Measurements from ENCODE around the gene GMEB2.
A peak's percentile ranks its signal among the peaks of the same experiment; 100 is the strongest.
"Not testable (repeated sequence)": the region's sequence is repeated elsewhere in the genome, so short reads cannot be mapped to it uniquely, and the experiment has no call there.

GMEB2 gene

DNA sequence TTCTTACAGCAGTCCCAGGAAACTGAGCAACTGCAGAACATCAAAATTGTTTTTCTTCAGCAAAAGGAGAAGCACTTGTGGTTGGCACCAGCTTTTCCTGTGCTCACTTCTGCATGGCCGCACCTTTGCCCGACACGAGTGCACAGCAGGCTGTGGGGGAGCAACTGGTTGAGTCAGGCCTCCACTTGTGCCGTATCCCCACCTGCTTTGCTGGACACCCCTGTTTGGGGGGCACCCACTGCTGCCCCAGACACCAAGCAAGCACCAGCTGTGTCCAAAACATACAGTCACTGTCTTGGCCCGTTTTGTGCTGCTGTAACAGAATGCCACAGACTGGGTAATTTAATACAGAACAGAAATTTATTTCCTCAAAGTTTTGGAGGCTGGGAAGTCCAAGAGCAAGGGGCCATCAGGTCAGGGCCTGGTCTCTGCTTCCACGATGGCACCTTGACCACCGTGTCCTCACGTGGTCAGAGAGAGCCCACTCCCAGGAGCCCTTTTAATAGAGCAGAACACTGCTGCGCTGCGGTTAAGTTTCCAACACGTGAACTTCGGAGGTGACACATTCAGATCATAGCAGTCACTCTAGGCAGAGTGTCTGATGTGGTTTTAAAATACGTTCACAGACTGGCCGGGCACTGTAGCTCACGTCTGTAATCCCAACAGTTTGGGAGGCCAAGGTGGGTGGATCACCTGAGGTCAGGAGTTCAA lies 8.7 kb upstream of the GMEB2 start:
- no peak for DNase-seq

DNA sequence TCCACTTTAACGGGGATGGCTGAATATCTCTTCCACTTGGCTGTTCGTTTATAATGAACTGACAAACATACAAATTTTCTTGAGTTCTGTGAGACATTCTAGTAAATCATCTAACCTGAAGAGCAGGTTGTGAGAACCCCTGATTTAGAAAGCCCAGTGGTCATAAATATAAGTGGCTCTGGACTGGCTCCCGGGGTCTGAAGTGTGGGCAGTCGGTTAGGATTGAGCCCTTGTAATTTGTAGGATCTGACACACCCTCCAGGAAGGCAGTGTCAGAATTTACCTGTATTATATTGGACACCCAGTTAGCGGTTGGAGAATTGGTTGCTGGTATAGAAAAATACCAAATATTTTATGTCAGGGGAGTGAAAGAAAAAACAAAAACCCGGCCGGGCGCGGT lies 6.8 kb upstream of the GMEB2 start:
- DNase-seq, result no peak

DNA sequence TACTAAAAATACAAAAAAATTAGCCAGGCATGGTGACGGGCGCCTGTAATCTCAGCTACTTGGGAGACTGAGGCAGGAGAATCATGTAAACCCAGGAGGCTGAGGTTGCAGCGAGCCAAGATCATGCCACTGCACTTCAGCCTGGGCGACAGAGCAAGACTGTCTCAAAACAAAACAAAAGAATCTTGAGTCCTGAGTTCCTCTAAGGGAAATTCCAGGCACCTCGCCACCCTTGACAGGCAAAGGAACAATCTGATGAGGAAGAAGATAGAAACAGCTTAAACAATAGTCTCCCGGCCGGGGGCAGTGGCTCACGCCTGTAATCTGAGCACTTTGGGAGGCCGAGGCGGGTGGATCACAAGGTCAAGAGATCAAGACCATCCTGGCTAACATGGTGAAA lies 4.5 kb upstream of the GMEB2 start:
- DNase-seq, result not testable (repeated sequence)

DNA sequence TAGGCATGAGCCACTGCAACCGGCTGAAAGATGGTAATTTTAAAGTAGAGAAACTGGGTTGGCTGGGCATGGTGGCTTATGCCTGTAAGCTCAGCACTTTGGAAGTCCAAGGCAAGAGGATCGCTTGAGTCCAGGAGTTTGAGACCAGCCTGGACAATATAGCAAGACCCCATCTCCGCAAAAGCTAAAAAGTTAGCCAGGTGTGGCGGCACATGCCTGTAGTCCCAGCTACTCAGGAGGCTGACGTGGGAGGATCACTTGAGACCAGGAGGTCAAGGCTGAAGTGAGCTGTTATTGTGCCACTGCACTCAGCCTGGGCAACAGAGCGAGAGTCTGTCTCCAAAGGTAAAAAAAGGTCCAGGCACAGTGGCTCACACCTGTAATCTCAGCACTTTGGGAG lies 4.1 kb upstream of the GMEB2 start:
- DNase-seq, result not testable (repeated sequence)

DNA sequence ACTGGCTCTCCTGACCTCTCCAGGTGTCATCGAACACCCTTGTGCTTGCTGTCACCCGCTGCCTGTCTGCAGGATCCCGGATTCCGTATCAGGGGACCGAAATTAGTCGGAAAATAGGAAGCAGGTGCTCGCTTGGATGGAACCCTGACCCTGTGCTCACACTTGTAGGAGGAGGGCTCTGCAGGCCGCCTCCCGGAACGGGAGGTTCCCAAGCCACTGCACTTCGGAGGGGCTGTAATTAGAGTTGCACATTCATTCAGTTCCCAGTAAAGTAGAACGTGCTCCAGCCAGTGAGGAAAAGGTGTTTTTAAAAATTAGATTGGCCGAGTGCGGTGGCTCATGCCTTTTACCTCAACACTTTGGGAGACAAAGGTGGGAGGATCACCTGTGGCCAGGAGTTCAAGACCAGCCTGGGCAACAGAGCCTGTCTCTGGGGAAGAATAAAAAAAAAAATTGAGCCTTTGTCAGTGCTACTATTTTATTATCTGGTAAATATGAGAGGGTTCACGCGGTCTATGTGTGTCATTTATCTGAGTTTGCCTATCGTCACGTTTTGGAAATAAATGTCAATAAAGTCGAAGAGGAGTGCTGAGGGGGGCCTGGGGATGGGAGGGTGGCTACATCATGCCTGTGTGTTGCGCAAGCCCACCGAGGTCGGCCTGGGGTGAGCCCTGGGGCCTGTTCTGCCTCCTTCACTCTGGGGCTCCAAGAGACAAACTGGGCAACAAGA lies 1.5 kb upstream of the GMEB2 start:
- peak; percentile 85 for DNase-seq

DNA sequence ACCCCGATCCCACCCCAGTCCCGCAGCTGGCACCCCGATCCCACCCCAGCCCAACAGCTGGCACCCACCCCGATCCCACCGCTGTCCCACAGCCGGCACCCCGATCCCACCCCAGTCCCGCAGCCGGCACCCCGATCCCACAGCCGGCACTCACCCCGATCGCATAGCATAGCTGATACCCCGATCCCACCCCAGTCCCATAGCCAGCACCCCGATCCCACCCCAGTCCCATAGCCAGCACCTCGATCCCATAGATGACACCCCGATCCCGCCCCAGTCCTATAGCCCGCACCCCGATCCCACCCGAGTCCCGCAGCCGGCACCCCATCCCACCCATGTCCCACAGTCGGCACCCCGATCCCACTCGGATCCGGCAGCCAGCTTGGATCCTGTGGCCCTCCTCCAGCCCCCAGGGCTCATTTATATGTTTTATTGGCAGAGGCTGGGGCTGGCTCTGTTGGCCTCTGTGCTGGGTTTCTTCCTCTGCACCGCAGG lies 897 bp upstream of the GMEB2 start:
- no peak for DNase-seq

DNA sequence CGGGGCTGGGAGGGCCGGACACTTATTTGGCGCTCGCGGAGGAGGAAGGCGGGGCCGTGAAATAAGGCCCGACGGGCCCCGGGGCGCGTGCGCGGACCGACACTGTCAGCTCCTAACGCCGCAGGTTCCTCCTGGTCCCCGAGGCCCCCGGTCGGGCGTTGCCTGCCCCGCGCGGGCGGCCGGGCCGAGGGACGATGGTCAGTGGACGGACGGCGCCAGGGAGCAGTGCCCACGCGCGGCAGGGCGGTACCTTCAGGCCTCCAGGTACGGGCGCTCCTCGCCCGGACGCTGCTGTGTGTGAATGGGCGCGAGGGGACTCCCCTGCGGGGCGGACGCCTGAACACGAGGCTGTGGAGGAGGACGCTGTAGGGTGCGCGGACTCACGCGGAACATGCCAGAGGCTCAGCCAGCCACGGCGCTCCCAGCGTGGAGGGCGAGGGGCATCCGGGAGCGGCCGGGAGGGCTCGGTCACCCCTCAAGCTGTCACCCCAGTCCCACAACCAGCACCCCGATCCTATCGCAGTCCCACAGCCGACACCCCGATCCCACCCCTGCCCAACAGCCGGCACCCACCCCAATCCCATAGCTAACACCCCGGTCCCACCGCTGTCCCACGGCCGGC lies 339 bp upstream of the GMEB2 start:
- peak; percentile 94 for DNase-seq

DNA sequence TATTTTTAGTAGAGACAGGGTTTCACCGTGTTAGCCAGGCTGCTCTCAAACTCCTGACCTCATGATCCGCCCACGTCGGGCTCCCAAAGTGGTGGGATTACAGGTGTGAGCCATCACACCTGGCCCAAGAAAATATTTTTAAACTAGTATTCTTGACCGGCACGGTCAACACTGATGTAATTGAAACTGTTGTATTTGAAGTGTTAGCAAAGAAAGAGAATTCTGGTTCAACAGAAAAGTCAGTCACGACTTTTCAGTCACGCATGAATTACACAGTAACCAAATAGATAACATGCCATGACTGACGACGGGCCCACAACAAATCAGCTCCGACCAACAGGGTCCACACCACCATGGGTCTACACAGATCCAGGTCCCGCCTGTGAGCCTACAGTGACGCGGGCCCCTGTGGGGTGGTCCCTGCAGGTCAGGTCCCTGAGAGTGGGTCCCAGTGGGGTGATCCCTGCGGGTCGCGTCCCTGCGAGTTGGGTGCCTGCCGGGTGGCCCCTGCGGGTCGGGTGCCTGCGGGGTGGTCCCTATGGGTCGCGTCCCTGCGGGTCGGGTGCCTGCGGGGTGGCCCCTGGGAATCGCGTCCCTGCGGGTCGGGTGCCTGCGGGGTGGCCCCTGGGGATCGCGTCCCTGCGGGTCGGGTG lies 1.0 kb downstream of the GMEB2 start:
- peak; percentile 50 for DNase-seq

DNA sequence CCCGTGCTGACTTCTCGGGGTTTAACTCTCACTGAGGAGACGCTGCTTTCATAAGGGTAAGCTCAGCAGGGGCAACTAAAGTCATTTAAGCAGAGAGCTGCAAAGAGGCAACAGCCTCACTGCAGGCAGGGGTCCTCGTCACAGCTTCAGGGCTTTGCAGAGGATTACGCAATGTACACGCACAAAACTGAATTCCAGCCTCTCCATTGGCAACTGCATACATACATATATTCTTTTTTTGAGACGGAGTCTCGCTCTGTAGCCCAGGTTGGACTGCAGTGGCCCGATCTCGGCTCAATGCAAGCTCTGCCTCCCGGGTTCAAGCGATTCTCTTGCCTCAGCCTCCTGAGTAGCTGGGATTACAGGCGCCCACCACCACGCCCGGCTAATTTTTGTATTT lies 2.4 kb downstream of the GMEB2 start:
- DNase-seq, result no peak

DNA sequence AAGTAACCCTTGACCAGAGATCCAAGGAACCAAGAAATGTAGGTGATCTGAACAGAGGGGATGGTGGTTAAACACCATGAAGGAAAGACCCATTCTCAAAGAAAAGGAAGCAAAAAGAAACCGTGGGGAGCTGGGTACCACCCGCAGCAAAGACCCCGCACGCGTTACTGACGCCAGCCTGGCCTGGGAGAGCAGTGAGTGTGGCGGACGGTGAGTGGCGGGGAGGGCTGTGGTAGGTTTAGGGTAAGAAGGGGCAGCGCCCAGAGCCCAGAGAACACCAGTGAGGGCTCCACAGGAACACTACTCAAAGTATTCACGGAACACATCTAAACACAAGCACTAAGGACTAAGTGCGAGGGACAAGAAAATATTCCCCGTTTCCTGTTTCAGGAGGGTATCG lies 4.2 kb downstream of the GMEB2 start:
- DNase-seq, result no peak

DNA sequence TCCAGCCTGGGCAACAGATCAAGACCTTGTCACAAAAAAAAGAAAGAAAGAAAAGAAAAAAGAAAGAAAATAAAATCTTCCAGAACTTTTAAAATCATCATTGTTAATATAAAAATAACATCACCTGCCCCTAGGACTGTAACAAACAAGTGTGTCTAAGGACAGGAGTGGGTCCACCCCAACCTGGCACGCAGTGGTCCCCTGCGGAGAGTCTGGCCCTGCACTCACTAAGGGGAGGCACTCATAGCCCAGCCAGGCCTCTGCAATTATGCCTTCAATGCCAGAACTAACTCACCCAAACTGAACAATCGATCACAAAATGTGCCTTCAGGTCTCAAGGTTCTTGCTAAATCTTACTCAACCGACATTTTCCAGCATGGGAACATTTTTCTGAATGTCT lies 4.8 kb downstream of the GMEB2 start:
- no peak for DNase-seq

DNA sequence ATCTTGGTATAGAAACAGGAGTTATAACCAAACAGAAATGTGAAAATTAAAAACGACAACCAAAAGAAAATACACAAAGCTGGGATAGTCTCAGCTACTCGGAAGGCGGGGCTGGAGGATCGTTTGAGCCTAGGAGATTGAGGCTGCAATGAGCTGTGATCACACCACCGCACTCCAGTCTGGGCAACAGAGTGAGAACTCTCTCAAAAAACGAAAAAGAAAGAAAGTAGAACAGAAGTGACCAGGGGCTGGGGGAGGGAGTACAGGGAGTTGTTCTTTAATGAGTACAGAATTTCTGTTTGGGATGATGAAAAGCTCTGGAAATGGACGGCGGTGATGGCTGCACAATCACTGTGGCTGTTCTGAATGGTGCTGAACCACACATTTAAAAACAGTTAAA lies 5.9 kb downstream of the GMEB2 start:
- no peak for DNase-seq

DNA sequence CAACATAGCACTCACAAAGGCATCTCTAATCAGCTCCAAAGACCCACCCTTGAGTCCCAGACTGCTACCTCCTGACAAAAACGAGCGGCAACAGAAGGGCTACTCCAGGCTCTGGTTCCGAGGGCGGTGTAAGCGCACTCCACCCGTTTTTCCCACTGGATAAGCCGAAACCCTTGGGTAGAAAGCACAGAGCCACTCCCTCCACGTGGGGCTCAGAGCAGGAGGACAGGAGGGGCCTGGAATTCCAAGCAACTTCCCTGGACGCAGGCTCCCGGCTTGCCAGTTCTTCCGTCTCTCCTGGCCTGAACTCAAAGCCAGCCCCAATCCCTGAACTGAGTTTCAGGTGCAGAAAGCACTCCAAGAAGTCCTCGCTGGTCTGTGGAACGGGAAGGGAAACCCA lies 7.4 kb downstream of the GMEB2 start:
- no peak for DNase-seq

DNA sequence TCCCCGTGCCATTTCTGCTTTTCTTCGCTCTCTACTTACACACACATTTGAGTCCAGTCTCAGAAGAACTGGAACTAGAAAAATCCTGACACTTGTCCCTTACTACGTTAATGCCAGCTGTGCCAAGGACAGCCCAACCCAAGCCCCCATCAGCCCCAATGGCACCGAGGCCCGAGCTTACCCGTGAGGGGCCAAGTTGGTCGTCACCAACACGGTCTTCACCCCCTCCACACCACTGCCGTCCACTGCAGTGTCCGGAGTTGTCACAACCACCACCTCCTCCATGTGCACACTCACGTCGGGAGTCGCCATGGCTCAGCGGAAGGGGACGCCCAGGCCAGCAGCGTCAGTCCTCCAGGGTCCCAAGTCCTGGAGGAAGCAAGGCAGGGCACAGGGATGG lies 7.8 kb downstream of the GMEB2 start:
- no peak for DNase-seq

DNA sequence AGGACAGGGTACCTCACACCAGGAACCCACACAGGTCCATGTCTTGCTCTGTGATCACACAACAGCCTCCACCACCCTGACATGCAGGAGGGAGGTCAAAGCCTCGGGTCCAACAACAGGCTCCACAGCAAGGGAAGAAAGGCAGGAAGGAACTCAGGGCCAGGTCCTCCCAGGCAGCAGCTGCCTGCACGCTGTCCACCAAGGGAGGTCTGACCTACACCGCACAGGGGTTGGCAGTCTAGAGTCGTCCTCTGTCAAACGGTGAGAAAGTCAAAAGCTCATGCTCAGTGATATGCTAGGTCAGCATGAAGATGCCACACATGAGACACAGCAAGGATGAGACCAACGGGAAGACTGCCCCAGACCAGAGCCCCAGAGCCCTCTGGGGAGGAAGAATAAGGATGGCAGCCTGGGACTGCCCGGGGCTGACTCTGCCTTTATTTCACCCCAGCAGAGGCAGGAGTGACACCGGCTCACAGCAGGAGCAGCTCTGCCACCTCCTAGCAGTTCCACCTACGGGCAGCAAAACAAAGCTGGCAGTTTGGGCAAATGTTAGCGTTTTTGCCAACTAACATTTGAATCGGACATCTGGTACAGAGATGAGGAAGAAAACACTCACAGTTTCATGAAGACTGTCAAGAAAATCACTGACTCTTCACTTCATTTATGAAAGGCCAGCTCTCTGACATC lies 8.5 kb downstream of the GMEB2 start:
- no peak for DNase-seq

DNA sequence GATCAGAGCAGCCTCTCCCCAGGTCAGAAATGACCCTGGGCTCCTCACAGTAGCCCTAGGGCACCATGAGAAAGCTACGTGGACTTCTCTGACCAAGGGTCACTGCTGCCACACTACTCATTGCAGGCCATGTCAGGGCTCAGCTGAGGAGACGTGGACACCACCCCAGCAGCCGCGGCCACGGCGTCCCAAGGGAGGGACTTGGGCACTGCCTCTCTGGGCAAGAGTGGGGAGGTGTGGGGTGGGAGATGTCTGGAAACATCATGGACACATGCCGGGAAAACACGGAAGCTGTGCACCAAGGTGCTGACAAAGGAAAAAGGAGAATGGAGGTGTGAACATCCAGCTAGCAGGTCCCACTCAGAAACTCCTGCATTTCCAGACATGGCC lies 9.0 kb downstream of the GMEB2 start:
- DNase-seq, result no peak

DNA sequence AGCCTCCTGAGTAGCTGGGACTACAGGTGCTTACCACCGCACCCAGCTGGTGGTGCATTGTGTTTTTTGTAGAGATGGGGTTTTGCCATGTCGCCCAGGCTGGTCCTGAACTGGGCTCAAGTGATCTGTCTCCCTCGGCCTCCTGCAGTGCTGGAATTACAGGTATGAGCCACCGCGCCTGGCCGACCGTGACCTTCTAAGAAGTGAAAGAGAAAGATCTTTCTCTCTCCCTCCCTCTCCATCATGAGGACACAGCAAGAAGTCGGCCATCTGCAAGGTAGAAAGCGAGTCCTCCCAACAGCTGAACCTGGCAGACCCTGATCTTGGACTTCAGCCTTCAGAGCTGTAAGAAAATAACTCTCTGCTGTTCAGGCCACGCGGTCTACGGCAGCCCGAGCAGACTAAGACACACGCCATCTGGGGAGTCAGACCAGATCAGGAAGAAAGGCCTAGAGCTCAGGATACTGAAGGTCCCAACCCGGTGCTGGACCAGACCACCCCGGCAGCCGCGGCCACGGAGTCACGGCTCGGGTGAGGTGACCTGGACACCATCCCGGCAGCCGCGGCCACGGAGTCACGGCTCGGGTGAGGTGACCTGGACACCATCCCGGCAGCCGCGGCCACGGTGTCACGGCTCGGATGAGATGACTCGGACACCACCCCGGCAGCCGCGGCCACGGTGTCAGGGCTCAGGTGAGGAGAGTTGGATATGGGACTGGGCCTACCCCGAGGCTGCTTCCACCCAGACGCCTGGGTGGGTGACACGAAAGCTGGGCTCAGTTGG lies 9.6 kb downstream of the GMEB2 start:
- DNase-seq, result no peak

DNA sequence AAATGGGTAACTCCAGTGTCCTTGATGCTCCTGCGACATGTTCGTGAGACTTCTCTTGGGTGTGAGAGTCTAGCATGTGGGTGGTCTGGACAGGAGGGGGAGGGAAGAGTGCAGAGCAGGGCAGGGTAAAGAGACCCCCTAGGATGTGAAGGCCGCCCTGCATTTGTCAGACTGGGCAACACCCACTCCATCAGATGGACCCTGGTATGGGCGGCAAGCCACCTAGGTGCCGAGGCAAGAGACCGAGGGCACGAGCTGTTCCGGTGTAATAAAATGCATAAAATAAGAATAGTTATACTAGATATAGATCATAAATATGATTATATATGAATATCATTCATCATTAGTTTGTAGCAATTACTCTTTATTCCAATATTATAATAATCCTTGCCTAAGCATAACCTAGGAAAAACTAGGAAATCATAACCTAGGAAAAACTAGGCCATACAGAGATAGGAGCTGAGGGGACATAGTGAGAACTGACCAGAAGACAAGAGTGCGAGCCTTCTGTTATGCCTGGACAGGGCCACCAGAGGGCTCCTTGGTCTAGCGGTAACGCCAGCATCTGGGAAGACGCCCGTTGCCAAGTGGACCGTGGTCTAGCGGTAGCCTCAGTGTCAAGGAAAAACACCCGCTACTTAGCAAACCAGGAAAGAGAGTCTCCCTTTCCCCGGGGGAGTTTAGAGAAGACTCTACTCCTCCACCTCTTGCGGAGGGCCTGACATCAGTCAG lies 12.9 kb downstream of the GMEB2 start:
- DNase-seq, result not testable (repeated sequence)

DNA sequence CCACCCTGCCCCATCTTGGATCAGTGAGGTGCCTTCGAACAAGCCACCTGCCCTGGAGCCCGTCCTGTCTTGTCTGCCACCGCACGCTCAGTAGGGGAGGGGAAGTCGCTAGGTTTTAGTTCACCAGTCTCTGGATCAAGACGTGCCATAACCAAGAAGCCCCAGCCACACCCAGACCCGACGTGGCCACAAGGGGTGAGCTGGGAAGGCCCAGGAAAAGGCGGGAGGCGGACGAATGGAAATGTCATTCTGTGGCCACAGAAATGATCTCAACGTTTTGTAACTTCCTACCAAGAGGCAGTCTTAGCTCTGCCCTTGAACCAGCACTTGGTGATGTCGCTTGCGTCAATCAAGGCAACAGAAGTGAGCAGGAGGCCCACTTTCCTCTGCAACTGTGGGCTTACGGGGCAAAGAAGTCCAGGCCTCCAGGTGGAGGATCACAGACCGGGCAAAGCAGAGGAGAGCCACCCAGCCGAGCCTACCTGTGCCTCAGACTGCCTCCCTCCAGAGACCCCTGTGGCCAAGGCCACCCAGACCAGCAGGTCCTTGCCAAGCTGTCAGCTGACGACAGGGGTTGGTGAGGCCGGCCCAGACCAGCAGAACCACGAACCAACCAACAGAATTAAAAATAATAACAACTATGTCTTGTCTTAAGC lies 14.5 kb downstream of the GMEB2 start:
- DNase-seq, result no peak

DNA sequence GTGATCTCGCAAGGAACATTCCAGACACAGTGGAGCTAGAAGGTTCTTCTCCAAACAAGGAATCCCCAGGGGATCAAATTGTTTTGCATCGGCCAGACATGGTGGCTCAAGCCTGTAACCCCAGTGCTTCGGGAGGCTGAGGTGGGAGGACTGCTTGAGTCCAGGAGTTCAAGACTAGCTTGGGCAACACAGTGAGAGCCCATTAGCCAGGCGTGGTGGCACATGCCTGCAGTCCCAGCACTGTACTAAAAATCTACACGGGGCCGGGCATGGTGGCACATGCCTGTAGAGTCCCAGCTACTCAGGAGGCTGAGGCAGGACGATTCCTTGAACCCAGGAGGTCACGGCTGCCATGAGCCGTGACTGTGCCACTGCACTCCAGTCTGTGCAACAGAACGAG lies 15.3 kb downstream of the GMEB2 start:
- DNase-seq, result no peak
